H1 (cell line): ENCODE data around the gene ZNF423. TPM values are rescaled to one million over a fixed set of nuclear protein-coding genes. Genes with fewer than 3 reads are reported as not detected.

Experiments used
- CTCF ChIA-PET: fragments of 300-600 bp; sonication (Branson Sonifier 250); formaldehyde crosslinking; loops from one replicate; lab custom pipeline; 2021; ENCODE audit not compliant: partially characterized antibody; lab: Charles Lee
- POLR2A ChIA-PET: fragments of 300-600 bp; sonication (Branson Sonifier 250); formaldehyde crosslinking; loops from one replicate; lab custom pipeline; 2021; ENCODE audit warnings: inconsistent platforms; ENCODE audit not compliant: partially characterized antibody; lab: Charles Lee
- DNase-seq, 2 experiments: peaks; one replicate each; pipeline versions ENCODE4 v3.0.0 to v3.0.0-alpha.2; 2010 to 2022; ENCODE audit warnings: low spot score in 2 of 2, low read depth in 1 of 2, mixed read lengths in 1 of 2
- FAIRE-seq: peaks from 2 replicates; lab custom pipeline; 2011; peaks lifted over from hg19 to GRCh38; lab: Jason Lieb, UNC
- H2AFZ ChIP-seq: 2 replicates; pipeline ENCODE4 v1.8.1; 2012; ENCODE audit warnings: low read length, inconsistent platforms
- H2AK5ac ChIP-seq: 2 replicates; pipeline ENCODE4 v1.6.1; 2013; ENCODE audit warnings: low read depth, low read length
- H2BK120ac ChIP-seq: replicated peaks from 2 replicates; pipeline ENCODE3; 2013; ENCODE audit warnings: low read depth, low read length, inconsistent platforms
- H2BK12ac ChIP-seq: 2 replicates; pipeline ENCODE4 v1.6.1; 2013; ENCODE audit warnings: low read depth, low read length
- H2BK15ac ChIP-seq: 2 replicates; pipeline ENCODE4 v1.6.1; 2013; ENCODE audit warnings: low read length
- H2BK20ac ChIP-seq: 2 replicates; pipeline ENCODE4 v1.6.1; 2013; ENCODE audit warnings: low read length
- H2BK5ac ChIP-seq: 2 replicates; pipeline ENCODE4 v1.6.1; 2013; ENCODE audit warnings: low read depth, low read length
- H3K14ac ChIP-seq: 2 replicates; pipeline ENCODE4 v1.6.1; 2013; ENCODE audit warnings: inconsistent platforms; ENCODE audit not compliant: insufficient read length
- H3K18ac ChIP-seq: 2 replicates; pipeline ENCODE4 v1.6.1; 2013; ENCODE audit warnings: low read length; ENCODE audit errors: extremely low read depth
- H3K23ac ChIP-seq: 2 replicates; pipeline ENCODE4 v1.6.1; 2013; ENCODE audit warnings: inconsistent platforms; ENCODE audit not compliant: insufficient read length
- H3K23me2 ChIP-seq: 2 replicates; pipeline ENCODE4 v1.6.1; 2013; ENCODE audit warnings: low read depth, low read length
- H3K27ac ChIP-seq: 2 replicates; pipeline ENCODE4 v1.6.1; 2011; ENCODE audit warnings: low read depth, low read length, inconsistent platforms
- H3K27me3 ChIP-seq, 4 experiments: replicated peaks in 1 of 4; 1 replicate in 1 of 4; 2 replicates in 3 of 4; pipeline versions ENCODE4 v1.6.1 to v1.8.1; 2011 to 2013; ENCODE audit warnings: low read length in 3 of 4, mild to moderate bottlenecking in 3 of 4, inconsistent platforms in 2 of 4, mixed read lengths in 2 of 4, moderate library complexity in 1 of 4; ENCODE audit not compliant: control insufficient read depth in 3 of 4, insufficient read depth in 3 of 4; ENCODE audit errors: extremely low read depth in 1 of 4
- H3K36me3 ChIP-seq, 4 experiments: 2 replicates each; pipeline versions ENCODE4 v1.6.1 to v1.8.1; 2011 to 2013; ENCODE audit warnings: mild to moderate bottlenecking in 4 of 4, low read length in 3 of 4, moderate library complexity in 2 of 4, control low read depth in 1 of 4, inconsistent platforms in 1 of 4; ENCODE audit not compliant: insufficient read depth in 4 of 4, control insufficient read depth in 2 of 4
- H3K4ac ChIP-seq: replicated peaks from 2 replicates; pipeline ENCODE3; 2013; ENCODE audit warnings: low read length, low read depth, mixed read lengths, inconsistent platforms; ENCODE audit not compliant: insufficient read length
- H3K4me1 ChIP-seq, 4 experiments: replicated peaks in 1 of 4; 1 replicate in 1 of 4; 2 replicates in 3 of 4; pipeline versions ENCODE4 v1.6.1 to v1.8.1; 2011 to 2013; ENCODE audit warnings: low read length in 3 of 4, inconsistent platforms in 2 of 4, mixed read lengths in 1 of 4; ENCODE audit not compliant: insufficient read depth in 4 of 4, control insufficient read depth in 3 of 4
- H3K4me2 ChIP-seq, 2 experiments: 2 replicates each; pipeline versions ENCODE4 v1.6.1 to v1.8.1; 2011 to 2013; ENCODE audit warnings: low read depth in 2 of 2, low read length in 2 of 2, control low read depth in 1 of 2, inconsistent platforms in 1 of 2, mild to moderate bottlenecking in 1 of 2; ENCODE audit not compliant: insufficient read depth in 1 of 2
- H3K4me3 ChIP-seq, 4 experiments: fragments of 200-600, 300-600 bp in 1 of 4; sonication (generic), shearing (Covaris generic), sonication (Bioruptor Twin) in 1 of 4; 2 replicates each; pipeline versions ENCODE4 v1.5.1 to v1.8.1; 2011 to 2016; ENCODE audit warnings: low read length in 4 of 4, low read depth in 3 of 4, control low read depth in 2 of 4, inconsistent platforms in 2 of 4, mild to moderate bottlenecking in 2 of 4, mixed read lengths in 1 of 4, moderate library complexity in 1 of 4; ENCODE audit not compliant: insufficient read depth in 2 of 4; ENCODE audit errors: extremely low read depth in 1 of 4
- H3K56ac ChIP-seq: replicated peaks from 2 replicates; pipeline ENCODE3; 2013; ENCODE audit warnings: low read depth, mild to moderate bottlenecking, mixed read lengths, low read length, inconsistent platforms; ENCODE audit not compliant: insufficient read length
- H3K79me1 ChIP-seq: 2 replicates; pipeline ENCODE4 v1.6.1; 2013; ENCODE audit warnings: low read depth, low read length, control low read depth
- H3K79me2 ChIP-seq, 2 experiments: 2 replicates each; pipeline versions ENCODE4 v1.6.1 to v1.8.1; 2012 to 2013; ENCODE audit warnings: low read length in 2 of 2, mild to moderate bottlenecking in 2 of 2, inconsistent platforms in 1 of 2; ENCODE audit not compliant: insufficient read depth in 2 of 2, control insufficient read depth in 1 of 2
- H3K9ac ChIP-seq, 4 experiments: replicated peaks in 1 of 4; 1 replicate in 1 of 4; 2 replicates in 3 of 4; pipeline versions ENCODE4 v1.6.1 to v1.8.1; 2011 to 2013; ENCODE audit warnings: low read depth in 3 of 4, low read length in 3 of 4, control low read depth in 2 of 4, mild to moderate bottlenecking in 2 of 4, moderate library complexity in 2 of 4, inconsistent platforms in 1 of 4; ENCODE audit errors: extremely low read depth in 1 of 4
- H3K9me3 ChIP-seq, 2 experiments: 2 replicates each; pipeline versions ENCODE4 v1.6.1 to v1.8.1; 2012 to 2013; ENCODE audit warnings: mild to moderate bottlenecking in 2 of 2, moderate library complexity in 2 of 2, control low read depth in 1 of 2, inconsistent platforms in 1 of 2, low read depth in 1 of 2, low read length in 1 of 2, mixed read lengths in 1 of 2; ENCODE audit not compliant: insufficient read depth in 2 of 2
- H4K20me1 ChIP-seq, 2 experiments: replicated peaks in 1 of 2; 2 replicates each; pipeline versions ENCODE3 to v1.8.1; 2011 to 2013; ENCODE audit warnings: inconsistent platforms in 2 of 2, low read length in 2 of 2, mild to moderate bottlenecking in 1 of 2; ENCODE audit not compliant: insufficient read depth in 2 of 2, control insufficient read depth in 1 of 2
- H4K5ac ChIP-seq: 2 replicates; pipeline ENCODE4 v1.6.1; 2013; ENCODE audit warnings: low read length, low read depth, mixed read lengths, inconsistent platforms; ENCODE audit not compliant: insufficient read length
- H4K8ac ChIP-seq: 2 replicates; pipeline ENCODE4 v1.8.0; 2013; ENCODE audit warnings: mild to moderate bottlenecking, moderate library complexity, low read length, inconsistent platforms; ENCODE audit not compliant: insufficient read depth; ENCODE audit errors: extremely low read depth
- H4K91ac ChIP-seq: replicated peaks from 2 replicates; pipeline ENCODE3; 2013; ENCODE audit warnings: low read length, mixed read lengths, inconsistent platforms; ENCODE audit not compliant: insufficient read length
- ASH2L ChIP-seq: fragments of 200-600, 300-600 bp; sonication (generic); IDR thresholded peaks from one replicate; pipeline ENCODE4 v1.7.1; 2017; ENCODE audit warnings: low read length
- CHD2 ChIP-seq: IDR thresholded peaks from 2 replicates; pipeline ENCODE4 v1.6.1; 2012; ENCODE audit warnings: low read length, improper control_type of control experiment
- GTF2F1 ChIP-seq: IDR thresholded peaks from 2 replicates; pipeline ENCODE4 v1.6.1; 2012; ENCODE audit warnings: low read depth, low read length, improper control_type of control experiment, borderline replicate concordance
- JUN ChIP-seq: IDR thresholded peaks from 2 replicates; pipeline ENCODE4 v1.6.1; 2011; ENCODE audit warnings: low read depth, mild to moderate bottlenecking, improper control_type of control experiment, low read length
- KDM1A ChIP-seq: fragments of 200-600, 300-600 bp; sonication (generic); IDR thresholded peaks from 2 replicates; pipeline ENCODE4 v1.7.1; 2016; ENCODE audit warnings: mild to moderate bottlenecking, low read length, borderline replicate concordance
- RAD21 ChIP-seq, 2 experiments: IDR thresholded peaks in 1 of 2; conservative IDR thresholded peaks in 1 of 2; 2 replicates each; pipeline ENCODE4 v1.6.1; 2011; ENCODE audit warnings: low read depth in 2 of 2, low read length in 2 of 2, improper control_type of control experiment in 1 of 2, inconsistent platforms in 1 of 2, mild to moderate bottlenecking in 1 of 2, moderate library complexity in 1 of 2
- RXRA ChIP-seq: IDR thresholded peaks from 2 replicates; pipeline ENCODE4 v1.6.1; 2011; ENCODE audit warnings: low read depth, mild to moderate bottlenecking, low read length, moderate library complexity; ENCODE audit not compliant: insufficient read depth
- SP2 ChIP-seq: IDR thresholded peaks from 2 replicates; pipeline ENCODE4 v1.6.1; 2012; ENCODE audit warnings: mild to moderate bottlenecking, low read length, inconsistent platforms
- SRF ChIP-seq: IDR thresholded peaks from 2 replicates; pipeline ENCODE4 v1.6.1; 2011; ENCODE audit warnings: mild to moderate bottlenecking, low read depth, low read length, moderate library complexity
- SUZ12 ChIP-seq: fragments of 200-600 bp; sonication (generic); IDR thresholded peaks from 2 replicates; pipeline ENCODE4 v1.6.1; 2012; ENCODE audit warnings: mild to moderate bottlenecking, inconsistent platforms, low read length, moderate library complexity, mixed read lengths
- ZNF274 ChIP-seq: IDR thresholded peaks from 2 replicates; pipeline ENCODE4 v1.7.0; 2012; ENCODE audit warnings: low read length, borderline replicate concordance; ENCODE audit errors: extremely low read depth
- WGBS, 2 experiments: shearing (Covaris generic) in 1 of 2; methylation state at CpG; one replicate each; pipeline versions ENCODE4 v1.1.6 to v1.1.7; 2013 to 2015; ENCODE audit warnings: low lambda C conversion rate in 2 of 2, mixed read lengths in 2 of 2, inconsistent platforms in 1 of 2, low coverage in 1 of 2, missing lambda C conversion rate in 1 of 2; ENCODE audit not compliant: insufficient replicate concordance in 2 of 2, insufficient coverage in 1 of 2, insufficient read length in 1 of 2; ENCODE audit errors: extremely low coverage in 1 of 2, missing lambda C conversion rate in 1 of 2; 5-methylcytosine and 5-hydroxymethylcytosine counted together
- polyA plus RNA-seq, 7 experiments: library from polyadenylated mRNA; depleted of rRNA in 3 of 7; stranded (reverse) in 5 of 7; unstranded in 2 of 7; fragments of >200 nt in 5 of 7; fragments of 200-250 nt in 2 of 7; gene quantifications; 1 replicate in 5 of 7; 2 replicates in 1 of 7; 4 replicates in 1 of 7; pipeline versions ENCODE4 v1.2.1 to v1.2.3, GENCODE V29; 2011 to 2013; ENCODE audit warnings: missing spikeins in 2 of 7, mixed read lengths in 2 of 7
- total RNA-seq: library from RNA; stranded (reverse); fragmentation: NEBNext Ultra II Directional; extraction: Animal tissue kit (Norgen Biotek cat#: 25700); gene quantifications from 2 replicates; pipeline ENCODE4 v1.2.1, GENCODE V29; 2021

ZNF423 gene
- total and polyA plus RNA-seq, 2 of the 8 experiments (the other 6 are each of a cell fraction or from before 2014, with no cell fraction given): 38.2 to 52.3 TPM

DNA sequence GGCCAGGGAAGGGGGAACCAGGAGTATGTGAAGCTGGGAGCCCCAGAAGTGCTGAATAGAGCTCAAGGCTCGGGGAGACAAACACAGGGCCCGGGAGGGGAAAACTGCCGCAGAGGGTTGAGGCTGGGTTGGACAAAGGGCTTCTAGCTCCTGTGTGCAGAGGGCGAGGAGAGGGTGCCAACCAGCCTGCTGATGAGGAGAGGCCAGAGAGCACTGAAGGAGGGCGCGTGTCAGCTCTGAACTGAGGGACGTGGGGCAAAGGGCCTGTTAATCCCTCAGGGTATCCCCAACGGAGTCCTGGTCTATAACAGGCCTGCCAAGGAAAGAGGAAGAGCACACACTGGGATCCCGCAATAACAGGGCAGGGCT is 331.0 kb downstream of the ZNF423 start:
- Histone ChIP-seq H4K20me1 (no peaks in the 10 kb centered on the region), H3K23me2 (no peaks in the 10 kb centered on the region), H2BK15ac (no peak overlapping the region), H3K27ac (no peak overlapping the region), H2BK12ac (no peak overlapping the region), H3K79me1 (0 out of 2 replicates have a peak, but pooled peaks cover 2% of the 10 kb centered on the region), H2BK120ac (no peak overlapping the region), H3K79me2 (no peaks in the 10 kb centered on the region; a peak in 1 of 4 replicates), H4K8ac (no peak overlapping the region; the same call in 1 of the 2 replicates), H4K91ac (no peak overlapping the region), H3K4me1 (peaks cover 0 to 26% (median 13%) of the 10 kb centered on the region in 4 experiments; a peak in 5 of 7 replicates), H3K56ac (no peak overlapping the region), H2BK20ac (no peak overlapping the region), H2AK5ac (no peak overlapping the region), H3K36me3 (peaks cover 0 to 14% (median 0%) of the 10 kb centered on the region in 4 experiments; a peak in 3 of 8 replicates), H2AFZ (no peak overlapping the region), H3K4me3 (no peak overlapping the region), H3K14ac (no peak overlapping the region), H3K4me2 (no peak overlapping the region), H2BK5ac (no peak overlapping the region), H3K4ac (no peak overlapping the region), H3K9me3 (no peaks in the 10 kb centered on the region), H4K5ac (no peak overlapping the region), H3K27me3 (no peaks in the 10 kb centered on the region), H3K18ac (no peak overlapping the region), H3K9ac (no peak overlapping the region), H3K23ac (no peak overlapping the region)
- WGBS, 2 experiments: 87% methylated on average over 9 of the region's 9 CpGs; no CpG with 5 or more reads in 1 of the 2 experiments
- TF ChIP-seq KDM1A: no peak
- no peak for TF ChIP-seq SUZ12
- TF ChIP-seq ZNF274: no peak
- TF ChIP-seq SRF: no peak
- no peak for TF ChIP-seq RXRA
- no peak for TF ChIP-seq JUN
- no peak for TF ChIP-seq RAD21 (IDR thresholded peaks at IDR 0.05 in 1 of 2, conservative IDR thresholded peaks at IDR 0.05 in 1 of 2; ENCODE audit: low read depth in 2 of 2, low read length in 2 of 2)
- no peak for TF ChIP-seq SP2
- no peak for TF ChIP-seq ASH2L
- no peak for TF ChIP-seq GTF2F1
- TF ChIP-seq CHD2: no peak
- ChIA-PET CTCF (interaction anchor here (0.6 to 2.9 kb wide), 4 partner anchors 10 to 214 kb away, joined by 3 to 26 read pairs (median 4); no protein-coding TSS in a partner anchor), POLR2A (no interaction called here)
- FAIRE-seq: no peak
- DNase-seq: no peak
